ENCODE measurements around the gene FOXP2. TPM values are rescaled to one million over a fixed set of nuclear protein-coding genes. Genes with fewer than 3 reads are reported as not detected.

FOXP2 gene
- total and polyA plus RNA-seq, 10 of the 15 experiments (the other 5 are each of a cell fraction or from before 2014, with no cell fraction given): 0.99 to 2.5 (median 1.8) TPM

- DNase-seq (ENCODE audit: low read depth, low spot score): no peak
- RAD21 ChIA-PET (ENCODE audit: unreplicated experiment): no interaction called here
- Histone ChIP-seq H3K4me3 (no peak overlapping the region), H3K4me2 (ENCODE audit: control insufficient read depth, insufficient read depth) (no peak overlapping the region), H3K36me3 (ENCODE audit: control insufficient read depth in 2 of 2, insufficient read depth in 2 of 2, low read length in 1 of 2) (no peaks in the 10 kb centered on the region), H3K4me1 (ENCODE audit: control insufficient read depth, insufficient read depth, low read length) (no peaks in the 10 kb centered on the region), H3K27ac (ENCODE audit: control insufficient read depth, insufficient read depth) (no peak overlapping the region), H3K9ac (ENCODE audit: control insufficient read depth, insufficient read depth, low read length) (no peak overlapping the region), H3K9me3 (replicated peaks; ENCODE audit: control insufficient read depth, insufficient read depth, low read length) (no peaks in the 10 kb centered on the region), H3K79me2 (ENCODE audit: control insufficient read depth, insufficient read depth, low read length) (no peaks in the 10 kb centered on the region), H3K27me3 (replicated peaks in 1 of 2; ENCODE audit: control insufficient read depth in 2 of 2, insufficient read depth in 2 of 2, low read length in 1 of 2) (no peaks in the 10 kb centered on the region), H4K20me1 (ENCODE audit: control insufficient read depth, insufficient read depth) (no peaks in the 10 kb centered on the region), H2AFZ (ENCODE audit: control insufficient read depth, low read depth, low read length) (no peak overlapping the region)
- in situ Hi-C loops (cut with MboI) (no loop called here), intact Hi-C loops (cut with micrococcal nuclease; ENCODE audit: unreplicated experiment) (no loop called here)
- CTCF ChIA-PET: no interaction called here
- SMC1A ChIA-PET (ENCODE audit: uncharacterized antibody, unreplicated experiment): interaction anchor here (0.9 to 1.0 kb wide), 2 partner anchors 9 to 15 kb away, joined by 4 read pairs; no protein-coding TSS in a partner anchor
- BruUV-seq (replicated peaks): no TSS peak
- POLR2A ChIA-PET: no interaction called here
- WGBS (ENCODE audit: insufficient coverage, insufficient replicate concordance, low lambda C conversion rate, missing lambda C conversion rate): 31% methylated on average over 3 of the region's 3 CpGs
- ATAC-seq: no peak
- FAIRE-seq: no peak
- TF ChIP-seq RELB (IDR thresholded peaks at IDR 0.05; ENCODE audit: low read depth) (no peak), POLR2AphosphoS5 (IDR thresholded peaks at IDR 0.05; ENCODE audit: low read length) (no peak), TCF7 (IDR thresholded peaks at IDR 0.05; ENCODE audit: borderline replicate concordance) (no peak), YBX1 (IDR thresholded peaks at IDR 0.05) (no peak), JUND (IDR thresholded peaks at IDR 0.05; ENCODE audit: low read depth, low read length) (no peak), SKIL (IDR thresholded peaks at IDR 0.05; ENCODE audit: low read depth, poor library complexity, severe bottlenecking) (no peak), MEF2A (IDR thresholded peaks at IDR 0.05; ENCODE audit: insufficient read depth, low read depth, low read length) (no peak), IRF3 (IDR thresholded peaks at IDR 0.05) (no peak), IRF4 (IDR thresholded peaks at IDR 0.05; ENCODE audit: low read depth, low read length) (no peak), SRF (IDR thresholded peaks at IDR 0.05; ENCODE audit: low read depth in 2 of 2, low read length in 2 of 2) (no peak), CUX1 (IDR thresholded peaks at IDR 0.05; ENCODE audit: insufficient replicate concordance, low read depth, low read length) (no peak), EP300 (IDR thresholded peaks at IDR 0.05; ENCODE audit: borderline replicate concordance in 1 of 2, control insufficient read depth in 1 of 2, low read depth in 2 of 2, low read length in 2 of 2) (no peak), CHD2 (IDR thresholded peaks at IDR 0.05; ENCODE audit: borderline replicate concordance, low read depth, low read length) (no peak), SREBF1 (IDR thresholded peaks at IDR 0.05; ENCODE audit: low read length) (no peak)
Measured at GRCh38 chr7:114689406-114689805, 274.8 kb downstream of the FOXP2 start.

Measured in GM12878 (cell line).